Hepatocyte (in vitro differentiated cells): ENCODE results near the gene HS3ST4. TPM values are rescaled to one million over a fixed set of nuclear protein-coding genes. Genes with fewer than 3 reads are reported as not detected.

ENCODE experiments used
- DNase-seq: peaks from one replicate; pipeline ENCODE4 v3.0.0-alpha.2; 2016; ENCODE audit warnings: low spot score
- H2AFZ ChIP-seq: fragments of 200-600 bp; sonication (generic); 2 replicates; pipeline ENCODE4 v1.6.0; 2016; ENCODE audit warnings: antibody characterized with exemption, mild to moderate bottlenecking
- H3K27ac ChIP-seq: fragments of 200-600 bp; sonication (generic); 2 replicates; pipeline ENCODE4 v1.5.1; 2016; ENCODE audit warnings: mild to moderate bottlenecking
- H3K27me3 ChIP-seq: fragments of 200-600 bp; sonication (generic); 2 replicates; pipeline ENCODE4 v1.6.1; 2016
- H3K36me3 ChIP-seq: fragments of 200-600 bp; sonication (generic); replicated peaks from 2 replicates; pipeline ENCODE4 v1.5.1; 2016; ENCODE audit warnings: low read depth; ENCODE audit not compliant: insufficient read depth
- H3K4me1 ChIP-seq: fragments of 200-600 bp; sonication (generic); 2 replicates; pipeline ENCODE4 v1.5.1; 2016; ENCODE audit warnings: mild to moderate bottlenecking, moderate library complexity; ENCODE audit not compliant: insufficient read depth
- H3K4me2 ChIP-seq: fragments of 200-600 bp; sonication (generic); 2 replicates; pipeline ENCODE4 v1.6.0; 2016
- H3K4me3 ChIP-seq: fragments of 200-600 bp; sonication (generic); 2 replicates; pipeline ENCODE4 v1.5.1; 2016; ENCODE audit warnings: mild to moderate bottlenecking
- H3K79me2 ChIP-seq: fragments of 200-600 bp; sonication (generic); 2 replicates; pipeline ENCODE4 v1.6.0; 2017; ENCODE audit warnings: mild to moderate bottlenecking
- H3K9me2 ChIP-seq: fragments of 200-600 bp; sonication (generic); replicated peaks from 2 replicates; pipeline ENCODE4 v1.6.0; 2017; ENCODE audit warnings: mild to moderate bottlenecking; ENCODE audit not compliant: insufficient read depth
- H3K9me3 ChIP-seq: fragments of 200-600 bp; sonication (generic); 2 replicates; pipeline ENCODE4 v1.5.1; 2016; ENCODE audit warnings: low read depth, mild to moderate bottlenecking
- H4K20me1 ChIP-seq: fragments of 200-600 bp; sonication (generic); 2 replicates; pipeline ENCODE4 v1.6.0; 2016; ENCODE audit warnings: mild to moderate bottlenecking; ENCODE audit not compliant: insufficient read depth, poor library complexity, severe bottlenecking
- EZH2 ChIP-seq: fragments of 200-600 bp; sonication (generic); IDR thresholded peaks from 2 replicates; pipeline ENCODE4 v1.6.1; 2016; ENCODE audit warnings: antibody characterized with exemption, mild to moderate bottlenecking, borderline replicate concordance
- EZH2phosphoT487 ChIP-seq: fragments of 200-600 bp; sonication (generic); IDR thresholded peaks from one replicate; pipeline ENCODE4 v1.6.1; 2018; ENCODE audit warnings: antibody characterized with exemption, mild to moderate bottlenecking, low read depth, moderate library complexity; ENCODE audit not compliant: unreplicated experiment, severe bottlenecking
- WGBS: methylation state at CpG from one replicate; pipeline ENCODE4 v1.1.6; 2016; ENCODE audit warnings: low lambda C conversion rate; ENCODE audit errors: missing lambda C conversion rate; 5-methylcytosine and 5-hydroxymethylcytosine counted together
- polyA plus RNA-seq: library from polyadenylated mRNA; unstranded; fragments of >200 nt; fragmentation: Nextera tagmentation; extraction: Ambion mirVana; gene quantifications from 2 replicates; pipeline ENCODE4 v1.2.1, GENCODE V29; 2016
- total RNA-seq: library from RNA; depleted of rRNA; stranded (reverse); fragments of >200 nt; gene quantifications from 2 replicates; pipeline ENCODE4 v1.2.3, GENCODE V29; 2014
- TF ChIP-seq, protein P1 (sequence below): fragments of 200-600 bp; sonication (generic); IDR thresholded peaks from 2 replicates; pipeline ENCODE4 v1.5.1; 2016; ENCODE audit warnings: antibody characterized with exemption, mild to moderate bottlenecking; ENCODE audit not compliant: poor library complexity

The HS3ST4 gene
- total and polyA plus RNA-seq, 2 experiments from 2014 or later = 2.0 to 3.1 TPM

DNA sequence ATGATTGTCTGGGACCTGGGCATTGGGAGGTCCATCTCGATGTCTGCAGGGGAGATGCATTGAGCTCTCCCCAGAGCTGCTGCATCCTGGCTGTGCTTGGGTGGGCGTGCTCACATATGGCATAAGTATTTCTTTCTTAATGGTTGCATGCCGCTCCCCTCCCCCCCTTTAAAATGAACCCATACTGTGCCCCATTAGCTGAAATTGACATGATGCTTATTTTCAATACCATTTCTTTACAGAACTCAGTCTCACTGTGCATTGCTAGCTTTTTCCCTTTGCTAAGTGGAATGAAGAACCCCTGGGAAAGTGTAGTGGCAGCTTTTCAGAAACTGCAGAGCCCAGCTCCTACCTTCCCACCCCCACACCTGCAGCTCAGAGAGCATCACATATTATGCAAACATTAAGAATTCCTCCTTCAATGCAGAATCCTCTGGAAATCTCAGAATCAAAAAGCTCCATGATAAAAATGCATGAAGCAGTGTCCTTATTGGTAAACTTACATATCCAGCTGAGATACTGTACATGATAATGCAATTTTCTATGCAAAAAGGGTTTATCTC is 56.4 kb downstream of the HS3ST4 start:
- TF ChIP-seq, protein P1, sequence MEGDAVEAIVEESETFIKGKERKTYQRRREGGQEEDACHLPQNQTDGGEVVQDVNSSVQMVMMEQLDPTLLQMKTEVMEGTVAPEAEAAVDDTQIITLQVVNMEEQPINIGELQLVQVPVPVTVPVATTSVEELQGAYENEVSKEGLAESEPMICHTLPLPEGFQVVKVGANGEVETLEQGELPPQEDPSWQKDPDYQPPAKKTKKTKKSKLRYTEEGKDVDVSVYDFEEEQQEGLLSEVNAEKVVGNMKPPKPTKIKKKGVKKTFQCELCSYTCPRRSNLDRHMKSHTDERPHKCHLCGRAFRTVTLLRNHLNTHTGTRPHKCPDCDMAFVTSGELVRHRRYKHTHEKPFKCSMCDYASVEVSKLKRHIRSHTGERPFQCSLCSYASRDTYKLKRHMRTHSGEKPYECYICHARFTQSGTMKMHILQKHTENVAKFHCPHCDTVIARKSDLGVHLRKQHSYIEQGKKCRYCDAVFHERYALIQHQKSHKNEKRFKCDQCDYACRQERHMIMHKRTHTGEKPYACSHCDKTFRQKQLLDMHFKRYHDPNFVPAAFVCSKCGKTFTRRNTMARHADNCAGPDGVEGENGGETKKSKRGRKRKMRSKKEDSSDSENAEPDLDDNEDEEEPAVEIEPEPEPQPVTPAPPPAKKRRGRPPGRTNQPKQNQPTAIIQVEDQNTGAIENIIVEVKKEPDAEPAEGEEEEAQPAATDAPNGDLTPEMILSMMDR = no peak
- TF ChIP-seq EZH2phosphoT487 (no peak), EZH2 (no peak)
- Histone ChIP-seq H3K27me3 (no peaks in the 10 kb centered on the region), H3K9me2 (no peaks in the 10 kb centered on the region)

GRCh38 chr16:25750488-25751216 is 58.9 kb downstream of the HS3ST4 start:
- no peak for DNase-seq
- Histone ChIP-seq H3K9me3 (no peaks in the 10 kb centered on the region), H3K27me3 (no peaks in the 10 kb centered on the region), H3K9me2 (no peaks in the 10 kb centered on the region), H3K27ac (no peak overlapping the region), H2AFZ (no peak overlapping the region), H3K4me3 (no peak overlapping the region), H3K4me2 (no peak overlapping the region), H3K36me3 (no peaks in the 10 kb centered on the region), H4K20me1 (no peaks in the 10 kb centered on the region), H3K79me2 (no peaks in the 10 kb centered on the region), H3K4me1 (no peaks in the 10 kb centered on the region)
- TF ChIP-seq EZH2phosphoT487 (no peak), EZH2 (no peak)
- TF ChIP-seq, protein P1 = no peak
- WGBS = 68% methylated on average over 6 of the region's 6 CpGs

More for the DNA sequence above, 56.4 kb downstream of the HS3ST4 start:
- H3K36me3 ChIP-seq = no peaks in the 10 kb centered on the region
- no peaks in the 10 kb centered on the region for H4K20me1 ChIP-seq
- H3K79me2 ChIP-seq = no peaks in the 10 kb centered on the region
- H3K4me3 ChIP-seq = no peak overlapping the region
- H3K4me1 ChIP-seq = no peaks in the 10 kb centered on the region
- no peak for DNase-seq
- H3K4me2 ChIP-seq = no peak overlapping the region
- WGBS = 94% methylated on average over 3 of the region's 3 CpGs
- H3K9me3 ChIP-seq = no peaks in the 10 kb centered on the region
- no peak overlapping the region for H2AFZ ChIP-seq
- H3K27ac ChIP-seq = no peak overlapping the region

- Histone ChIP-seq H3K4me1 (no peaks in the 10 kb centered on the region), H3K9me2 (no peaks in the 10 kb centered on the region), H3K9me3 (no peaks in the 10 kb centered on the region), H3K36me3 (no peaks in the 10 kb centered on the region), H3K79me2 (no peaks in the 10 kb centered on the region), H3K4me3 (no peak overlapping the region), H3K4me2 (no peak overlapping the region), H2AFZ (no peak overlapping the region), H3K27me3 (no peaks in the 10 kb centered on the region), H3K27ac (no peak overlapping the region), H4K20me1 (no peaks in the 10 kb centered on the region)
- DNase-seq = no peak
- WGBS = 74% methylated on average over 5 of the region's 5 CpGs
- no peak for TF ChIP-seq EZH2
- no peak for TF ChIP-seq EZH2phosphoT487
- TF ChIP-seq, protein P1 = no peak
Measured at GRCh38 chr16:25751230-25751835, 59.6 kb downstream of the HS3ST4 start.
